LNCAP (cell line): ENCODE data around the gene RRAD.

Experiments
- TF ChIP-seq, protein P1 (sequence below): fragments of 450-650 bp; IDR thresholded peaks from 2 replicates; pipeline ENCODE4 v1.5.1; 2017; ENCODE audit warnings: mild to moderate bottlenecking

RRAD gene

DNA sequence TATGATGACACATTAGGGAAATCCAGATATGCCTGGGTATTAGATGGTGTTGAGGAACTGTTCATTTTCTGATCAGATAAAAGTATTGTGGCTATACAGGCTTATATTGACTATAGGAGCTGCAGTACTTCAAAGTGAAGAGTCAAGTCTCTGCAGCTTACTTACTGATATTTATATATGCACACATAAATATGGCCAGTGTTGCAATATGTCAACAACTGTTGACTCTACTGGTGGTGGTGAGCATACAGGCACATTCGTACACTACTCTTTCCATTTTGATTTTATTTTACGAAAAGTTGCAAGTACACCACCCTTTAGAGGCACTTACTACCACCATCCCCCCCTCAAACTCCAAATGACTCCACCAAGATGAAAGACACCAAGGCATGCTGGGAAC lies 6.3 kb upstream of the RRAD start:
- TF ChIP-seq, protein P1, sequence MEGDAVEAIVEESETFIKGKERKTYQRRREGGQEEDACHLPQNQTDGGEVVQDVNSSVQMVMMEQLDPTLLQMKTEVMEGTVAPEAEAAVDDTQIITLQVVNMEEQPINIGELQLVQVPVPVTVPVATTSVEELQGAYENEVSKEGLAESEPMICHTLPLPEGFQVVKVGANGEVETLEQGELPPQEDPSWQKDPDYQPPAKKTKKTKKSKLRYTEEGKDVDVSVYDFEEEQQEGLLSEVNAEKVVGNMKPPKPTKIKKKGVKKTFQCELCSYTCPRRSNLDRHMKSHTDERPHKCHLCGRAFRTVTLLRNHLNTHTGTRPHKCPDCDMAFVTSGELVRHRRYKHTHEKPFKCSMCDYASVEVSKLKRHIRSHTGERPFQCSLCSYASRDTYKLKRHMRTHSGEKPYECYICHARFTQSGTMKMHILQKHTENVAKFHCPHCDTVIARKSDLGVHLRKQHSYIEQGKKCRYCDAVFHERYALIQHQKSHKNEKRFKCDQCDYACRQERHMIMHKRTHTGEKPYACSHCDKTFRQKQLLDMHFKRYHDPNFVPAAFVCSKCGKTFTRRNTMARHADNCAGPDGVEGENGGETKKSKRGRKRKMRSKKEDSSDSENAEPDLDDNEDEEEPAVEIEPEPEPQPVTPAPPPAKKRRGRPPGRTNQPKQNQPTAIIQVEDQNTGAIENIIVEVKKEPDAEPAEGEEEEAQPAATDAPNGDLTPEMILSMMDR, result no peak

DNA sequence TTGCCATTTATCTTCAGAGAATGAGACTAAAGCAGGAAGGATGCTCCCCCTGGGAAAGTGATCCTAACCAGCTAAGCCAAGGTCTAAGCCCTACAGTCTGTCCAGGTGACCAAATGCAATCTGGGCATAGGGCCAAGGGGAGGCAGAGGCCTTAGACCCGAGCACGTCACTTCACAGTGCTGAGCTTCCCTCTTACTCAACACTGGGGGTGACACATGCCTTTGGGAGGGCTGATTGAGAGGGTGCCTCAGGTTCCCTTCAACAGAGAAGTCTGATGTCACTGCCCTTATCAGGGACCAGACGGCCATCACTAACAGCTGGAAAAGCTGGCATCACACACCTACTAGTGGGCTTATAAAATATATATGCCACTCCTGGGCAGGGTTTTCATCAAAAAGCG lies 4.9 kb upstream of the RRAD start:
- TF ChIP-seq, protein P1, result no peak

DNA sequence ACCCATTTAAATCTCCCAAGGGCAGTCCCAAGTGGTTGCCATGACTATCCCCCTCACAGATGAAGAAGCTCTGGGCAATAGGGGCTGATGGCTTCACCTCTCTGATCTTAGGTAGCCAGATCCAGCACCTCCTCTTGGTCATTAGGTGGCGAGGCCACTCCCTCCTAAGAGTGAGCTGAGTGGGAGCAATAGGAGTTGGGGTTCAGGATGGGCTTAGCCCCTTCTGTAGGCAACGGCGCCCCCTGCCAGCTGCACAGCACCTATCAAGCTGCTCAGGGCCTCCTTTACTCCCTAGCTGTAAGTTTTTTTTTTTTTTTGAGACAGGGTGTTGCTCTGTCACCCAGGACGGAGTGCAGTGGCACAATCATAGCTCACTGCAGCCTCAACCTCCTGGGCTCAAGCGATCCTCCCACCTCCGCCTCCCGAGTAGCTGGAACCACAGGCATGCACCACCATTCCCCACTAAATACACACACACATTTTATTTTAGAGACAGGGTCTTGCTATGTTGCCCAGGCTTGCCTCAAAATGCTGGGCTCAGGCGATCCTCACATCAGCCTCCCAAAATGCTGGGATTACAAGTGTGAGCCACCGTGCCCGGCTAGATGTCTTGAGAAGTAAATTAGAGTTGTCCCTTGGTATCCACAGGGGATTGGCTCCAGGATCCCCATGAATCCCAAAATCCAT lies 3.5 kb upstream of the RRAD start:
- TF ChIP-seq, protein P1, result peak; percentile 26; the same call in 1 of the 2 replicates

DNA sequence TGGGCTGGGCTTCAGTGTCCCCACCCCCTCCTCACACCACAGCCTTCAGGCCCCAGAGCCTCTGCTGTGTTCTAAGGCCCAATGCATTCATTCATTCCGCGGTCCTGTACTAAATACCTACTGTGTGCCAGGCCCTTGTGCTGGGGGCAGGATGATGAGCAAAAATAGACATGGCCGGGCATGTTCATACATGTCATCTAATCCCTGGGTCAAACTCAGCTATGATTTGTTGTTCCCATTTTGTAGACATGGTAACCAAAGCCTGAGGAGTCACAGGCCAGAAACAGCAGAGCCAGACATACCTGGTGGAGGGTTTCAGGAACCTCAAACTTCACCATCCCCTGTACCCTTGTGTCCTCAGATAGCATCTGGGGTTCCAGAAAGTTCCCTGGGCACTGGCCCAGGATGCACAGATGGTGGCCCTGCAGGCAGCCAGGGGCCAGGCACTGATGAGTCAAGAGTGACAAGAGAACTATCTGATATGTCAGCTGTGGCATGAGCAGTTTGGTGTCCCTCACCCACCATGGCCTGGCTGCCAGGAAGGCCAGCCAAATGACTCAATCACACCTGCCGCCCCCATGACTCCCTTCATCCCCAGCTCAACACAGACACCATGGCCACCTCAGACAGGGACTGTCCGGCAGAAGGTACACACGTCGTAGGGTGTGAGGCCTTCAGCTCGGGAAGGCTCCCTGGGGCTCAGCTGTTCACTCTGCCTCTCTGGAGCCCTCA lies 2.7 kb upstream of the RRAD start:
- TF ChIP-seq, protein P1, result no peak

DNA sequence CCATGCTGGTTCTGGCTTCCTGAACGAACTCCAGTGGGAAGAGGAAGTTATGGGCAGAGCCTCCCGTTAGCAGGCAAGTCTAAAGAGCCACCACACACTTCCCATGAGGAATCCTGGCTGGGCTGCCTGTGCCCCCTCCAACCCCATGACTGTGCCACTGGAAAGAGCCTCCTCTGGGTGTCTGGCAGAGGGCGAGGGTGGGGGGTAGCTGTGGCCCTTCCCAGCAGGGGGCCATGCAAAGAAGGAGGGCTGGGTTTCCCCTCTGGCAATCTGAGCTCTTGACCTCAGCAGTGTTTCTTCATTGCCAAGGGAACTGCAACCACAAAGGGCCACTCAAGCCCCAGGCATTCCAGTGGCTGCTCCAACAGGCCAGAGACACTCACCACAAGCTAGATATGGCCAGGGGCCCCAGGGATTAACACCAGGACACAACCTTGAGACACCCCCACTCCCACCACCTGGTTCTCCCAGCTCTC lies 1.7 kb upstream of the RRAD start:
- TF ChIP-seq, protein P1, result no peak

DNA sequence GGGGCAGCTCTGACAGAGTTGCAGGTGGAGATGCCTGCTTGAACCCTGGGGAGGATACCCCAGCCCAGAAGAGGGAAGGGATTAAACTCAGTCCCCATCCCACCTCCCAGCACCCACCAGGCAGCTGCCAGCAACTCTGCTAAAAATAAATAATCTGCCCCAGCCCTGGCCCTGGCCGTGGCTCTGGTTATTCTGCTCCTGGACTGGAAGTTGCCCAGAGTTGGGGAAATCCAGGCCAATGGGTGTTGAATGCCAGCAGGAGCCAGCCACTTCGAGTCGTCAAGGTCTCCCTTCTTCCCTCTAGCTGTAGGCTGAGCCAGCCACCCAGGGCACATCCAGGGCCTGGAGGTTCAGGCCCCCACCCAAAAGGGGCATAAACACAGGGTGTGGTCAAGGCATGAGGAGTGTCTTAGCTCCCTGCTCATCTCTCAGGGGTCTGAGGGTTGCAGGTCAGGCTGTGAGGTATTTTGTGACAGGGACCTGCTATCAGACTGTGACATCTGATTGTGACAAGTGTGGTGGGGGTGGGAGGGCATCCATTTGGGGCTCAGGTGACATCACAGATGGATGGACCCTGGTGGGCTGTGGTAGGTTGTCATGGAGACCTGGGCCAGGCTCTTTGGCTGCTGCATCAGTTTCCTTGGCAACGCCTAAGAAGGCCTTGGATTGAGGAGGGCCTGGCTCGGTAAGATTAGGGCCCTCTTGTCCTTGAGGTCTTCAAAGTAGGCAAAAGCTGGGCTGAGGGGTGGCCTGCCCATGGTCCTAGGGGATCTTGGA lies 1.0 kb upstream of the RRAD start:
- TF ChIP-seq, protein P1, result no peak

DNA sequence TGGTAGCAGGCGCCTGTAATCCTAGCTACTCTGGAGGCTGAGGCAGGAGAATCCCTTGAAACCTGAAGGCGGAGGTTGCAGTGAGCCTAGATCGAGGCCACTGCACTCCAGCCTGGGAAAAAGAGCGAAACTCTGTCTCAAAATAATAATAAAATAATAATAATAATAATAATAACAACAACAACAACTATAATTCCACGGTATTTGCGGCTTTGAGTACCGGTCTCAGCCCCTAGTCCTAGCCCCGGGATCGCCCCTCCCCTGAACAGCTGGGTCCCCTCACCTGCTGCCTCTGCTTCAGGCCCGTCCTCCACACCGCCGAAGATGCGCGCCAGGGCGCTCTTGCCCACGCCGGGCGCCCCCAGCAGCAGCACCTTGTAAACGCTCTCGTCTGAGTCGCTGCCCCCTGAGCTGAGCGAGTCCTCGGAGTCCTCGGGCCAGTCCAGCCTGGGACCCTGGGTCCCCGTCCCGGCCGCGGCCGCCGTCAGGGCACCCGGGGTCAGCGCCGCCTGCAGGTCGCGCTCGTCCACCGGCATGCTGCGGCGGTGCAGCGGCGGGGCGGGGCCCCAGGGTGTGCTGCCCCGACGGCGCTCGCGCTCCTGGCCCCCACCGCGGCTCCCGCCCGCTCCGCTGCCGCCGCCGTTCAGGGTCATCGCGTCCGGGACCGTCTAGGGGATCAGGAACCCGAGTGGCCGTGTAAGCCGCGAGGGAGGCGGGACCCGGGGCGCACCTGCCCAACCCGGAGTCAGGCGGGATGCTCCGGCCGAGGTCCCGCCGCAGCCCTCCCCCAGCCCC lies 611 bp downstream of the RRAD start:
- TF ChIP-seq, protein P1, result peak; percentile 31; the same call in 1 of the 2 replicates
